Left ventricle myocardium inferior (tissue), 1 donor: ENCODE measurements around the gene SPINDOC. TPM values are rescaled to one million over a fixed set of nuclear protein-coding genes. Genes with fewer than 3 reads are reported as not detected.

Experiments used
- DNase-seq: peaks from one replicate; pipeline ENCODE4 v3.0.0-alpha.2; 2020
- H3K27ac ChIP-seq: fragments of 200-600 bp; replicated peaks from 2 replicates; pipeline ENCODE4 v1.8.0; 2021
- H3K27me3 ChIP-seq: fragments of 200-600 bp; 2 replicates; pipeline ENCODE4 v1.8.0; 2021; ENCODE audit warnings: low read depth
- H3K36me3 ChIP-seq: fragments of 200-600 bp; 2 replicates; pipeline ENCODE4 v1.8.0; 2021
- H3K4me1 ChIP-seq: fragments of 200-600 bp; 2 replicates; pipeline ENCODE4 v1.8.0; 2021
- H3K4me3 ChIP-seq: fragments of 200-600 bp; 2 replicates; pipeline ENCODE4 v1.8.0; 2021; ENCODE audit warnings: mild to moderate bottlenecking, moderate library complexity
- H3K9me3 ChIP-seq: fragments of 200-600 bp; replicated peaks from 2 replicates; pipeline ENCODE4 v1.8.0; 2021
- intact Hi-C: fragments of 100-400 bp; cut with micrococcal nuclease; formaldehyde crosslinking; loops from one replicate; pipeline ENCODE4 v1.11.0; 2022
- total RNA-seq: library from RNA; stranded (reverse); fragmentation: NEBNext Ultra II Directional; extraction: Animal tissue kit (Norgen Biotek cat#: 25700); gene quantifications from one replicate; pipeline ENCODE4 v1.2.1, GENCODE V29; 2021
- TF ChIP-seq, protein P1 (sequence below): fragments of 200-600 bp; IDR thresholded peaks from 2 replicates; pipeline ENCODE4 v1.8.0; 2021; ENCODE audit warnings: antibody characterized with exemption, mild to moderate bottlenecking, borderline replicate concordance
- donor health status: DM: no; HTN: yes; CAD: no; lungs with severe emphysema.

SPINDOC gene
- total RNA-seq, 1 donor from 2014 or later = 14.0 TPM

DNA sequence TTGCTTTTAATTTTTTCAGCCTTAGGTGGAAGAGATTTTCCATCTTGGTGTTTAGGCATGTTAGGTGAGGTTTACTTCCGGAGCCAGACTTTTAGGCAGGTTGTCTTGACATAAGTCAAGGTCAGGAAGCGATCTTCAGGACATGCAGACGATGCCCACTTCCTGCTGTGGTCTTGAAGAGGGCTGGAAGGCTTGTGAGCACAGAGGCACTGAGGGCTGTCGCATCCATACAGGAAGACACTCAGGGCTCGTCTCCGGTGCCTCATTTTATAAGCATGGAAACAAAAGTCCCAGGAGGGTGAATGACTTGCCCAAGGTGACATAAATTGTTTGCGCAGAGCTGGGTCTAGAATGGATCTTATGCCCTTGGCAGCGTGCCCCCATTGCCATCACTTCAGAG, 56.4 kb downstream of the SPINDOC start:
- Histone ChIP-seq H3K4me1 (peaks cover 96% of the 10 kb centered on the region), H3K36me3 (no peaks in the 10 kb centered on the region), H3K4me3 (no peak overlapping the region), H3K27me3 (no peaks in the 10 kb centered on the region), H3K9me3 (no peaks in the 10 kb centered on the region), H3K27ac (peak overlapping the region; percentile 64)
- TF ChIP-seq, protein P1, sequence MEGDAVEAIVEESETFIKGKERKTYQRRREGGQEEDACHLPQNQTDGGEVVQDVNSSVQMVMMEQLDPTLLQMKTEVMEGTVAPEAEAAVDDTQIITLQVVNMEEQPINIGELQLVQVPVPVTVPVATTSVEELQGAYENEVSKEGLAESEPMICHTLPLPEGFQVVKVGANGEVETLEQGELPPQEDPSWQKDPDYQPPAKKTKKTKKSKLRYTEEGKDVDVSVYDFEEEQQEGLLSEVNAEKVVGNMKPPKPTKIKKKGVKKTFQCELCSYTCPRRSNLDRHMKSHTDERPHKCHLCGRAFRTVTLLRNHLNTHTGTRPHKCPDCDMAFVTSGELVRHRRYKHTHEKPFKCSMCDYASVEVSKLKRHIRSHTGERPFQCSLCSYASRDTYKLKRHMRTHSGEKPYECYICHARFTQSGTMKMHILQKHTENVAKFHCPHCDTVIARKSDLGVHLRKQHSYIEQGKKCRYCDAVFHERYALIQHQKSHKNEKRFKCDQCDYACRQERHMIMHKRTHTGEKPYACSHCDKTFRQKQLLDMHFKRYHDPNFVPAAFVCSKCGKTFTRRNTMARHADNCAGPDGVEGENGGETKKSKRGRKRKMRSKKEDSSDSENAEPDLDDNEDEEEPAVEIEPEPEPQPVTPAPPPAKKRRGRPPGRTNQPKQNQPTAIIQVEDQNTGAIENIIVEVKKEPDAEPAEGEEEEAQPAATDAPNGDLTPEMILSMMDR = no peak
- no peak for DNase-seq
- intact Hi-C loops = no loop called here

DNA sequence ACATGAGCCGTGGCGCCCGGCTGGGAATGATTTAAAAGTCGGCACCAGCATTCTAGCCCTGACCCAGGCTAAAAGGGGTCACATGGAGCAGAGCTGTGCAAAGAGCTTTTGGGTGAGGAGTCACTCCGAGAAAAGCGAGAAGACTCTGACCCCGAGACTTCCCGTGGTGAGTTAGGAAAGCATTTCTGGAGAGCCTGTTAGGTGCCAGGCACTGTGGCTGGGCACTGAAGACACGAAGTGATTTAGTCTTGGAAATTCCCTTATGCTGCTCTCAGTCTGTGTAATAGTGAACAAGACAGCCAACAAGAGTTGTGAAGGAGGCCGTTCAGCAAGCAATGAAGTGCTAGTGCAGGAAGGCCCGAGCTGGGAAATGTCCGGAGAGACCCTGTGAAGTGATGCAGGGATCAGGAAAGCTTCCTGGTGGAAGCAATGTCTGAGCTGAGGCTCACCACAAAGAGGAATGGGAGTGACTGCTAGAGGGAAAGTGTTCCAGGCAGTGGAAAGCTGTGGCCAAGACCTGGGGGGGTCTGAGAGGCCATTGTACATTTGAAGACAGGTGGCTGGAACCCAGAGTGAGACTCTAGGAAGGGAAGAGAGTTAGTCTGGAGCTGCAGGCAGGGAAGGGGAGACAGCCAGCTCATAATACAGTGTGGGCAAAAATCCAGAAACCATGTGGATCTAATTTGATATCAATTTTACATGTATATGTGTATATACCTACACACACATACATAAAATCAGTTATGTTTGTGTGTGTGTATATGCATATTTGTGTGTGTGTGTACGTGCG, 57.3 kb downstream of the SPINDOC start:
- peaks cover 99% of the 10 kb centered on the region for H3K4me1 ChIP-seq
- intact Hi-C loops = no loop called here
- H3K4me3 ChIP-seq = no peak overlapping the region
- H3K27me3 ChIP-seq = no peaks in the 10 kb centered on the region
- no peaks in the 10 kb centered on the region for H3K9me3 ChIP-seq
- peak overlapping the region; percentile 64 for H3K27ac ChIP-seq
- TF ChIP-seq, protein P1 = no peak
- no peak for DNase-seq
- H3K36me3 ChIP-seq = no peaks in the 10 kb centered on the region

DNA sequence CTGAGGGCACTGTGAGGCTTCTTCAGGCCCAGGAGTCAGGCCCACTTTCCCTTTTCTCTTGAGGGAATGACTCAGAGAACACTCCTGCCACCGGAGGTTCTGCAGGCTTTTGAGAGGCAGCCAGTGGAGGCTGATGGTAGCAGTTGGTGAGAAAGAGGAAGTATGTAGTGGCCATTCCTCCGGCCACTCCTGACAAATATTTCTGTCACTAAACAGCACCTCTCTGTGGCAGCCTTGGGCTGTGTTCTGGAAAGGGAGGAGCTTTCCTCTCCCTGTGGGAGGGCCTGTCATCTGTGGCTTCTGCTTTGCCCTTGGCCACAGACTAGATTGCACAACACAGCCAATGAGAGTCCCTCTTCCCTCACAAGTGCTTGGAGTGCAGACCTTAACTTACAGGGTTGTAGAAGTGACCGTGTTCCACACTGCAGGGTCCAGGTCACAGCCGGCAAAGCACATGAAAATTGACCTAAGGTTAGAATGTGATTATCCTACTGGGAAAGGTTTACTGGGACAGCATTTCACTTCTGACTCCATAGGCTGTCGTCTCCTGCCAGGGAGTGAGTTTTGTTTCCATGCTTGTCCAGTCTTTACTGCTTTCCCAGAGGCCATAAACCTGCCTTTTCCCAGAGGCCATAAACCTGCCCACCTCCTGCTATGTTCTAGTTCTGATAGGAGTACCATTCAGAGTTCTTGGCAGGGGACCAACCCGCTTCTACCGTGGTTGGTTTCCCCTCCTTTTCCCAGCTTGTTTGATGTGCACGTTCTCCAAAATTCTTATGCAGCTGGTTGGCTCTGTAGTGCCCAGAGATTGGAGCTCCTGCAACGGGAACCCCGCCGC, 58.9 kb downstream of the SPINDOC start:
- intact Hi-C loops = no loop called here
- H3K4me1 ChIP-seq = peaks cover 99% of the 10 kb centered on the region
- TF ChIP-seq, protein P1 = peak; percentile 68
- H3K36me3 ChIP-seq = no peaks in the 10 kb centered on the region
- DNase-seq = peak; percentile 75
- H3K9me3 ChIP-seq = no peaks in the 10 kb centered on the region
- H3K4me3 ChIP-seq = peak overlapping the region; percentile 42
- peak overlapping the region; percentile 88 for H3K27ac ChIP-seq
- H3K27me3 ChIP-seq = no peaks in the 10 kb centered on the region

DNA sequence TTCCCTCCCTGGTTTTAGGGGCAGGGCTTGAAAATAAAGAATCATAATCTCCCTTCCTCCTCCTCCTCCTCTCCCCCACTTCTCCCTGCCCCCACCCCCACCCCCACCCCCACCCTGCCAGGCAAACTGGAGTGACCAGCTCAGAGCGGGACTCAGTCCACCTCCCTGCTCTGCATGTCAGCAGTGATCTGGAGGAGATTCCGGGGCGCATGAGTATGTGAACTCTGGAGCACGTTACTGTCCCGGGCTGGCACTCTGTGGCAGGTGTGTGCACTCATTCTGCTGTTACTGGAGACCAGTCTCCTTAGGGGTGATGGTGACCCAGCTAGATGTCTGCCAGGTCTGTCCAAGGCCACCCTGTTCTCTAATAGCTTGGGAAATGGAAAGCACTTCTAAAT, 59.5 kb downstream of the SPINDOC start:
- H3K9me3 ChIP-seq = no peaks in the 10 kb centered on the region
- intact Hi-C loops = no loop called here
- no peaks in the 10 kb centered on the region for H3K27me3 ChIP-seq
- H3K27ac ChIP-seq = peak overlapping the region; percentile 88
- peaks cover 99% of the 10 kb centered on the region for H3K4me1 ChIP-seq
- TF ChIP-seq, protein P1 = no peak
- H3K4me3 ChIP-seq = peak overlapping the region; percentile 42
- no peaks in the 10 kb centered on the region for H3K36me3 ChIP-seq
- DNase-seq = no peak

DNA sequence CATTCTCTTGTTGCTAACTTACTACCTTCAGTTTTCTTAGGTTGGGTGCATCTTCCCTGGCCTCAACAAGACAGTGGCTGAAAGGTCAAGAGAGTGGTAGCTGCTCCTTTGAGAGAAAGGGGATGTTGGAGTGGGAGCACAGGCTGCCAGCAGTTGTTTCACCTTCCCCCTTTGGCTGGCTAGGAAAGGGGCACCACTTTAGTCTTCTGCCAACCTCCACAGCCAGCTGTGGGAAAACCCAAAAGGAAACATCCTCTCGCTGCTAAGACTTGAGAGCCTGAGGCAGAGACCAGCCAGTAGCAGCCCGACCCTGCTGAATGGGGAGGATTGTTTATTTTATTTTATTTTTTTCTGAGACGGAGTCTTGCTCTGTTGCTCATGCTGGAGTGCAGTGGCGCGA, 60.1 kb downstream of the SPINDOC start:
- intact Hi-C loops = no loop called here

More for the DNA sequence above, 60.1 kb downstream of the SPINDOC start:
- Histone ChIP-seq H3K36me3 (no peaks in the 10 kb centered on the region), H3K9me3 (no peaks in the 10 kb centered on the region), H3K27me3 (no peaks in the 10 kb centered on the region), H3K4me1 (peaks cover 98% of the 10 kb centered on the region), H3K27ac (peak overlapping the region; percentile 88), H3K4me3 (peak overlapping the region; percentile 42)
- TF ChIP-seq, protein P1 = no peak
- no peak for DNase-seq
